Osteoblast (primary cell): ENCODE data around the gene CTBP2. TPM values are rescaled to one million over a fixed set of nuclear protein-coding genes. Genes with fewer than 3 reads are reported as not detected.
"Not testable (repeated sequence)": the region's sequence is repeated elsewhere in the genome, so short reads cannot be mapped to it uniquely, and the experiment has no call there.

Source experiments
- DNase-seq: peaks from one replicate; pipeline ENCODE4 v3.0.0; 2011; ENCODE audit warnings: low spot score, mixed read lengths; ENCODE audit not compliant: insufficient read length; ENCODE audit errors: missing footprints
- H2AFZ ChIP-seq: 2 replicates; pipeline ENCODE4 v1.6.0; 2011; ENCODE audit warnings: mild to moderate bottlenecking, low read length
- H3K27ac ChIP-seq: 2 replicates; pipeline ENCODE4 v1.5.1; 2011; ENCODE audit warnings: mild to moderate bottlenecking, low read depth, low read length, moderate library complexity
- H3K27me3 ChIP-seq: 2 replicates; pipeline ENCODE4 v1.6.0; 2012; ENCODE audit warnings: mild to moderate bottlenecking, control low read depth, inconsistent platforms, low read length, moderate library complexity; ENCODE audit not compliant: insufficient read depth
- H3K36me3 ChIP-seq: 2 replicates; pipeline ENCODE4 v1.5.1; 2011; ENCODE audit warnings: mild to moderate bottlenecking, low read length, control low read depth, moderate library complexity; ENCODE audit not compliant: insufficient read depth
- H3K4me1 ChIP-seq: 2 replicates; pipeline ENCODE4 v1.5.1; 2011; ENCODE audit warnings: mild to moderate bottlenecking, low read length, control low read depth, moderate library complexity; ENCODE audit not compliant: insufficient read depth
- H3K4me2 ChIP-seq: 2 replicates; pipeline ENCODE4 v1.6.0; 2011; ENCODE audit warnings: mild to moderate bottlenecking, low read length; ENCODE audit not compliant: insufficient read depth
- H3K4me3 ChIP-seq: fragments of 200-600 bp; sonication (generic); 3 replicates; pipeline ENCODE4 v1.5.1; 2012; ENCODE audit warnings: mild to moderate bottlenecking, low read length, inconsistent platforms; ENCODE audit not compliant: insufficient read depth
- H3K79me2 ChIP-seq: 2 replicates; pipeline ENCODE4 v1.6.0; 2012; ENCODE audit warnings: mild to moderate bottlenecking, low read length, control low read depth, inconsistent platforms; ENCODE audit not compliant: insufficient read depth
- H3K9me3 ChIP-seq: 2 replicates; pipeline ENCODE4 v1.5.1; 2011; ENCODE audit warnings: low read depth, low read length, control low read depth
- H4K20me1 ChIP-seq: 2 replicates; pipeline ENCODE4 v1.6.0; 2012; ENCODE audit warnings: mild to moderate bottlenecking, low read length, control low read depth; ENCODE audit not compliant: insufficient read depth
- CTCF ChIP-seq: IDR thresholded peaks from 2 replicates; pipeline ENCODE4 v1.5.1; 2011; ENCODE audit warnings: mild to moderate bottlenecking, low read depth, low read length, moderate library complexity; ENCODE audit errors: extremely low read depth
- total RNA-seq: library from RNA; depleted of rRNA; stranded (reverse); fragments of >200 nt; gene quantifications from 2 replicates; pipeline ENCODE4 v1.2.3, GENCODE V29; 2012

CTBP2 gene
- total RNA-seq, 1 donor, result 65.9 TPM

- no peak overlapping the region for H3K4me2 ChIP-seq
- peaks cover 6% of the 10 kb centered on the region for H3K27me3 ChIP-seq
- H3K36me3 ChIP-seq, result no peaks in the 10 kb centered on the region
- H3K4me1 ChIP-seq, result peaks cover 6% of the 10 kb centered on the region
- H3K27ac ChIP-seq, result no peak overlapping the region
- no peak for TF ChIP-seq CTCF
- H4K20me1 ChIP-seq, result no peaks in the 10 kb centered on the region
- no peaks in the 10 kb centered on the region for H3K9me3 ChIP-seq
- H2AFZ ChIP-seq, result no peak overlapping the region
- peaks cover 2% of the 10 kb centered on the region for H3K79me2 ChIP-seq
- no peak overlapping the region for H3K4me3 ChIP-seq
- DNase-seq, result peak; percentile 84
Observed at GRCh38 chr10:125163803-125164202, 3.4 kb upstream of the CTBP2 start.

GRCh38 chr10:125163312-125163711 lies 2.9 kb upstream of the CTBP2 start:
- not testable (repeated sequence) for H4K20me1 ChIP-seq, DNase-seq, H3K79me2 ChIP-seq, H3K4me1 ChIP-seq, H2AFZ ChIP-seq, H3K27me3 ChIP-seq, H3K27ac ChIP-seq, H3K4me3 ChIP-seq, H3K4me2 ChIP-seq, H3K36me3 ChIP-seq, H3K9me3 ChIP-seq

DNA sequence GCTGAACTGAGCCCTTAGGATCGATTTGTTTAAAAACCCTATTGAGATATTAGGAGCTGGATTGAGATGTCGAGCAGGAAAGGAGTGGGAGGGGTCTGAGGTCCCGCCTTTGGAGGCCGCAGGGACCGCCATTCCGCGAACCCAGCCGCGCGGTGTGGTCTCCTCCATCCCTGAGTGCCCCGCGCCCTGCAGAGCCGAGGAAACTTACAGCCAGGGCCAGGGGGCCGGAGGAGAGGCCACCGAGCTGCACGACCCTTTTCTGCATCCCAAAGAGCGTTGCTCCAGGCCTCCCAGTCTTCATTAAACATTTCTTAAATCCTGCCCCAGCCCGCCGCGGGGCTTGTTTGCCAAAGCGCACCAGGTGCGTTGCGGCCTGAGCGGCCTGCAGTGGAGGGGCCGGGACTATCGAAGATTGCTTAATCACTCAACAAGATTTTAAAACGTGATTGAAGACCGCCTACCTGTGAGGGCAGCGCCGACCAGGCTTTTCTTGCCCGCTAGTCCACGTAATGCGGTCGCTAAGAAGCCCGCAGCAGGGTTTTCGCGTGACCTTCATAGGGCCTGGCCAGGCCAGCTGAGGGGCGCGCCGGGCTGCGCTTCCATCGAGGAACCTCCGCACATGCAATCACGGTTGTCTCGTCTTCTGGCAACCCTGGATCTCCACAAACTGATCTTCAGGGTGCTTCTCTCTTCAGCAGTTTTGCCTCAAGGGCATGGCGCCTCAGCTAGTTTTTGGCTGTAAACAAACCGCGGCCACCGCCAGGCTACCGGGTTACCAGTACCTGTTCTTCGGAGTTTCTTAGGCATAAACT lies 2.0 kb upstream of the CTBP2 start:
- Histone ChIP-seq H4K20me1 (peaks cover 4% of the 10 kb centered on the region), H3K9me3 (no peaks in the 10 kb centered on the region), H3K27me3 (no peaks in the 10 kb centered on the region), H3K36me3 (no peaks in the 10 kb centered on the region), H3K27ac (no peak overlapping the region), H3K4me3 (peak overlapping the region; percentile 80), H3K4me1 (peaks cover 15% of the 10 kb centered on the region), H3K4me2 (peak overlapping the region; percentile 87), H2AFZ (peak overlapping the region; percentile 86), H3K79me2 (peaks cover 16% of the 10 kb centered on the region)
- peak; percentile 65 for DNase-seq
- TF ChIP-seq CTCF, result no peak

GRCh38 chr10:125161707-125162119 lies 1.4 kb upstream of the CTBP2 start:
- Histone ChIP-seq H3K4me3 (peak overlapping the region; percentile 80), H3K27me3 (no peaks in the 10 kb centered on the region), H3K27ac (peak overlapping the region; percentile 17), H3K36me3 (no peaks in the 10 kb centered on the region), H3K4me1 (peaks cover 21% of the 10 kb centered on the region), H4K20me1 (peaks cover 9% of the 10 kb centered on the region), H3K4me2 (peak overlapping the region; percentile 87), H2AFZ (peak overlapping the region; percentile 86), H3K79me2 (peaks cover 23% of the 10 kb centered on the region), H3K9me3 (no peaks in the 10 kb centered on the region)
- peak; percentile 89 for DNase-seq
- TF ChIP-seq CTCF, result no peak
